Astrocyte of the cerebellum (primary cell): Measurements from ENCODE around the gene FUT2.

ENCODE experiments used
- DNase-seq: peaks from one replicate; pipeline ENCODE4 v3.0.0-alpha.2; 2011; ENCODE audit warnings: low read depth
- H3K4me3 ChIP-seq: 2 replicates; pipeline ENCODE4 v1.5.1; 2011; ENCODE audit warnings: mild to moderate bottlenecking, low read depth, low read length, moderate library complexity
- in situ Hi-C: cut with HindIII; loops from 2 replicates; pipeline ENCODE4 v1.10.0; 2017; ENCODE audit warnings: low sequenced_read_pairs
- TF ChIP-seq, protein P1 (sequence below): IDR thresholded peaks from 2 replicates; pipeline ENCODE4 v1.5.1; 2012; ENCODE audit warnings: low read length, low read depth, moderate library complexity, mild to moderate bottlenecking; ENCODE audit errors: missing control alignments

The FUT2 gene

DNA sequence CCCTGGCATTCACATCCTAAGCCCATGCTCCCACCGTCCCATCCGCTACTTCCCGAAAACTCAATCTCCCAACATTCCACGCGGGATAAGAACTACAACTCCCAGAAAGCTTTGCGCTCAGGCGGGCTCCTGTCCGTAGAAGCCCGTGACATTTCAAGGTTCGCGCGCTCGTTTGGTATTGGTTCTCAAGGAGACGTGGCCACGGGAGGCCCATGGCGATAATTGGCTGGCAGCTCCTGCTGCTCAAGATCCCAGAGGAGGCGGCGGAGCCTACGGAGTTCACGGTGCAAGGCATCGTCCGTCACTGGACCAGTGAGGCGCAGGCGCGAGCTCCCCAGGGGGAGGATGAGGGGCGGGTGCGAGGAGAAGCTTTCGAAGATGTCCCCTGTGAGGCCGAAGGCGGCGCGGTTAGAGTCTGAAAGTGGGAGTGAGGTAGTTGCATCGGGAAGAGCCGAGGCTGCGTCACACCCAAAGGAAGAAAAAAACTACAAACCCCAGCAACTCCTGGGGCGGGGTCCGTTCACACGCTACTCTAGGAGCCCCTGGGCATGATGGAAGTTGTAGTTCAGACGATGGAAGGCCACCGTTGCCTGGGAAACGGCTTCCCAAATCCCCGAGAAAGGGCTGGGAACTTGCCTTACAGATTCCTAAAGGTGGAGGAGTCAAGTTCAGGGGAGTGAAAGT lies 25.0 kb downstream of the FUT2 start:
- H3K4me3 ChIP-seq = peak overlapping the region; percentile 60
- in situ Hi-C loops = no loop called here
- peak; percentile 99 for DNase-seq
- TF ChIP-seq, protein P1, sequence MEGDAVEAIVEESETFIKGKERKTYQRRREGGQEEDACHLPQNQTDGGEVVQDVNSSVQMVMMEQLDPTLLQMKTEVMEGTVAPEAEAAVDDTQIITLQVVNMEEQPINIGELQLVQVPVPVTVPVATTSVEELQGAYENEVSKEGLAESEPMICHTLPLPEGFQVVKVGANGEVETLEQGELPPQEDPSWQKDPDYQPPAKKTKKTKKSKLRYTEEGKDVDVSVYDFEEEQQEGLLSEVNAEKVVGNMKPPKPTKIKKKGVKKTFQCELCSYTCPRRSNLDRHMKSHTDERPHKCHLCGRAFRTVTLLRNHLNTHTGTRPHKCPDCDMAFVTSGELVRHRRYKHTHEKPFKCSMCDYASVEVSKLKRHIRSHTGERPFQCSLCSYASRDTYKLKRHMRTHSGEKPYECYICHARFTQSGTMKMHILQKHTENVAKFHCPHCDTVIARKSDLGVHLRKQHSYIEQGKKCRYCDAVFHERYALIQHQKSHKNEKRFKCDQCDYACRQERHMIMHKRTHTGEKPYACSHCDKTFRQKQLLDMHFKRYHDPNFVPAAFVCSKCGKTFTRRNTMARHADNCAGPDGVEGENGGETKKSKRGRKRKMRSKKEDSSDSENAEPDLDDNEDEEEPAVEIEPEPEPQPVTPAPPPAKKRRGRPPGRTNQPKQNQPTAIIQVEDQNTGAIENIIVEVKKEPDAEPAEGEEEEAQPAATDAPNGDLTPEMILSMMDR = no peak

DNA sequence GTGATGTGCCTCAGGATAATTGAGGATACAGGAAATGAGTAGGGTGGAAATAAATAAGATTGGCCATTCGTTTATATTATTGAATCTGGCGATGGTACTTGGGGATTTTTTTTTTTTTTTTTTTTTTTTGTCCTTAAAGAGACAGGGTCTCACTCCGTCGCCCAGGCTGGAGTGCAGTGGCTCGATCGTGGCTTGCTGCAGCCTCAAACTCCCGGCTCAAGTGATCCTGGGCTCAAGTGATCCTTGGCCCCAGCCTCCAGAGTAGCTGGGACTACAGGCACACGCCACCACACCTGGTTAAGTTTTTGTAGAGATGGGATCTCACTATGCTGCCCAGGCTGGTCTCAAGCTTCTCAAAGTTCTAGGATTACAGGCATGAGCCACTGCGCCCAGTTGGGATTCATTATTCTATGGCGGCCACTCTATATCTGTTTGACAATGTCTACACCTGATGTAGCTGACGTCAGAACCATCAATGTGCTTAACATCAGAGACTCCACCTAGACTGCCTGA lies 26.5 kb downstream of the FUT2 start:
- TF ChIP-seq, protein P1 = no peak
- no peak for DNase-seq
- in situ Hi-C loops = no loop called here
- H3K4me3 ChIP-seq = no peak overlapping the region

DNA sequence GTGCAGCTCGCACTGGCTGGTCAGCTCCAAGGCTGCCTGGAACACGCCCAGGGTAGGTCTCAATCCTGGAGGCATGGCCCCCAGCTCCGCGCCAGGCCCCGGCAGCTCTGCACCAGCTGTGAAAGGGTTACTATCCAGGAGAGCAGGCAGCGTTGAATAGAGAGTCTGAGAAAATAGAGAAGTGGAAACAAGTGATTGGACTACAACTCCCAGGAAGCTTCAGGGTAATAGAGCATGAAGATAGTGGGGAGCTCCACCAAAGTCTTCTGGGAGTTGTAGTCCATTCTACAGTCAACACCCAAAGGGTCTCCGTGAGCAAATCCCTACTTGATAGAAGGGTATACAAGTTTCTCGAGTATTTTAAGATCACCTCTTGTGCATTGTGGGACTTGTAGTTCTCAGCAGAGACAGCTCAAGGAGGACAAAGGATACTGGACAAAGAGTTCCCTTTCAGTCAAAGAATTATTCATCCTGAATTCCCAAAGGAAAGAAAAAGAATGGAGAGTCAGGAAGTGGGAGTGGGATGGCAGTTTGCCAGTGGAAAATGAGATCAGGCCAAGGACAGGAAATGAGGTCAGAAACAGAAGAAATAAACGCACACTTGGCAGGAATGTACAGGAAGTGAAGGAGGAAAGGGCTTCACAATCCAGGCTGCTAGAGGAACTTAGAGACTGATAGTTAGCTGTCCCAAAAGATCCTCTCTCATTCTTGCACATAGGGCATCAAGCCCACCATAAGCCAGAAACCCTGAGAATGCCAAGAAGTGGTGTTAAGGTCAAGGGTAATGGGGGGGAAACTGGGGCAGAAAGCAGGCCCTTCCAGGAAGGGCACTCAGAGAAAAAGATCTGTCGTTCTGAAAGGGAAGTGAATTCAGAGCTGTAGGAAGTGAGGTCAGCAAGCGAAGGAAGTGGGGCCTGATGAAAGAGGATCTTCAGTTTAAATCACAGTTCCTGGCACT lies 29.3 kb downstream of the FUT2 start:
- in situ Hi-C loops = no loop called here
- H3K4me3 ChIP-seq = no peak overlapping the region
- TF ChIP-seq, protein P1 = no peak
- DNase-seq = peak; percentile 71

- in situ Hi-C loops = no loop called here
- H3K4me3 ChIP-seq = no peak overlapping the region
- TF ChIP-seq, protein P1 = no peak
- DNase-seq = no peak
These were observed 30.8 kb downstream of the FUT2 start for GRCh38 chr19:48726556-48726955.

DNA sequence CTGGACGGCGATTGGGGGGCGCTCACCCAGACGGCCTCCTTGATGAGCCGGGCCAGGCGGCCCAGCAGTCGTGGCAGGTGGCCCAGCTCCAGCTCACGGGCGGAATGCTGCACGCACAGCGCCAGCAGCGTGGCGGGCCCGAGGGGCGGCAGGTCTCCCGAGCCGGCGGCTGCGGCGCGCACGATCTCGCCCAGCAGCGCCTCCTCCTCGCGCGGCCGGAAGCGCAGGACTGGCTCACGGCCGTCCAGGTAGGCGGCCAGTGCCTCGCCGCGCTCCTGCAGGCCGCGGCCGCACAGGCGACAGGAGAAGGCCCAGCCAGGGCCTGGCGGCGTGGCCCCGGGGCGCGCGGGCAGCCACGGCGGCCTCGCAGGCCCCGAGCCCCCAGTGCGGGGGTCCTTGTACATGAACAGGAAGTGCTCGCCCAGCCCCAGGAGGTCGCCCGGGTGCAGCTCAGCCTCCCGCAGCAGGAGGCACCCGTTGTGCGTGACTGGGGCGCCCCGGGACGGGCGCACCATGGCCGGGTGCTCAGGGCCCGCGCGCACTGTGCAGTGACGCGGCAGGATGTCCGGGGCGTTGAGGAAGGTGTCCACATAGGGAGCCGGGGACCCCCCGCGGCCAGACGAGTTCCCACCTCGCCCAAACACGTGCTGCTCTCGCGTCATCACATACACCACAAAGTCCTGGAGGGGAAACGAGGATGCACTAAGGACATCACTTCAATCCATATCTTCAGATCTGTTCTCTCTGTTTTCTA lies 33.3 kb downstream of the FUT2 start:
- DNase-seq = no peak
- in situ Hi-C loops = no loop called here
- TF ChIP-seq, protein P1 = no peak
- H3K4me3 ChIP-seq = no peak overlapping the region

GRCh38 chr19:48731452-48731851 lies 35.7 kb downstream of the FUT2 start:
- DNase-seq = no peak
- TF ChIP-seq, protein P1 = no peak

More at GRCh38 chr19:48731452-48731851, 35.7 kb downstream of the FUT2 start:
- in situ Hi-C loops = no loop called here
- no peak overlapping the region for H3K4me3 ChIP-seq
